Smooth muscle cell (in vitro differentiated cells): Measurements from ENCODE around the gene CEP95. TPM values are rescaled to one million over a fixed set of nuclear protein-coding genes. Genes with fewer than 3 reads are reported as not detected.
A peak's percentile ranks its signal among the peaks of the same experiment; 100 is the strongest.

ENCODE experiments used
- DNase-seq: peaks from one replicate; lab custom pipeline; 2025; ENCODE audit not compliant: unreplicated experiment; lab: John Stamatoyannopoulos, UW
- H2AFZ ChIP-seq: fragments of 200-600 bp; sonication (generic); 2 replicates; pipeline ENCODE4 v1.6.0; 2016; ENCODE audit warnings: antibody characterized with exemption, low read depth, mild to moderate bottlenecking
- H3F3A ChIP-seq: fragments of 200-600 bp; sonication (generic); 2 replicates; pipeline ENCODE4 v1.6.0; 2017; ENCODE audit warnings: antibody characterized with exemption, low read depth
- H3K27ac ChIP-seq: fragments of 200-600 bp; sonication (generic); 2 replicates; pipeline ENCODE4 v1.5.1; 2016; ENCODE audit warnings: low read depth, mild to moderate bottlenecking
- H3K27me3 ChIP-seq: fragments of 200-600 bp; sonication (generic); 2 replicates; pipeline ENCODE4 v1.6.1; 2016; ENCODE audit warnings: low read depth, mild to moderate bottlenecking
- H3K36me3 ChIP-seq: fragments of 200-600 bp; sonication (generic); 2 replicates; pipeline ENCODE4 v1.5.1; 2016; ENCODE audit warnings: low read depth
- H3K4me1 ChIP-seq: fragments of 200-600 bp; sonication (generic); 2 replicates; pipeline ENCODE4 v1.5.1; 2016; ENCODE audit warnings: low read depth
- H3K4me2 ChIP-seq: fragments of 200-600 bp; sonication (generic); 2 replicates; pipeline ENCODE4 v1.6.0; 2016; ENCODE audit warnings: mild to moderate bottlenecking
- H3K4me3 ChIP-seq: fragments of 200-600 bp; sonication (generic); 2 replicates; pipeline ENCODE4 v1.5.1; 2016; ENCODE audit warnings: mild to moderate bottlenecking
- H3K79me2 ChIP-seq: fragments of 200-600 bp; sonication (generic); 2 replicates; pipeline ENCODE4 v1.6.0; 2016; ENCODE audit warnings: low read depth, mild to moderate bottlenecking
- H3K9ac ChIP-seq: fragments of 200-600 bp; sonication (generic); 2 replicates; pipeline ENCODE4 v1.6.0; 2016; ENCODE audit warnings: low read depth
- H3K9me3 ChIP-seq: fragments of 200-600 bp; sonication (generic); replicated peaks from 2 replicates; pipeline ENCODE4 v1.5.1; 2016; ENCODE audit warnings: low read depth
- H4K20me1 ChIP-seq: fragments of 200-600 bp; sonication (generic); 2 replicates; pipeline ENCODE4 v1.6.0; 2016; ENCODE audit warnings: low read depth
- CTCF ChIP-seq: fragments of 200-600 bp; sonication (generic); IDR thresholded peaks from 2 replicates; pipeline ENCODE4 v1.5.1; 2017; ENCODE audit warnings: borderline replicate concordance, mild to moderate bottlenecking, antibody characterized with exemption; ENCODE audit not compliant: insufficient read depth, poor library complexity, severe bottlenecking
- WGBS: methylation state at CpG from one replicate; pipeline ENCODE4 v1.1.7; 2016; ENCODE audit warnings: low lambda C conversion rate; 5-methylcytosine and 5-hydroxymethylcytosine counted together
- polyA plus RNA-seq: library from polyadenylated mRNA; unstranded; fragments of >200 nt; fragmentation: Nextera tagmentation; extraction: Ambion mirVana; gene quantifications from 2 replicates; pipeline ENCODE4 v1.2.1, GENCODE V29; 2016
- total RNA-seq: library from RNA; depleted of rRNA; stranded (reverse); fragments of >200 nt; gene quantifications from 2 replicates; pipeline ENCODE4 v1.2.3, GENCODE V29; 2014

Gene CEP95
- total and polyA plus RNA-seq, 2 experiments from 2014 or later: 21.3 to 55.4 TPM

GRCh38 chr17:64488301-64488700 lies 18.5 kb upstream of the CEP95 start:
- TF ChIP-seq CTCF: no peak
- H3K36me3 ChIP-seq: peaks cover 11% of the 10 kb centered on the region
- no peak for DNase-seq

GRCh38 chr17:64491034-64491860 lies 15.5 kb upstream of the CEP95 start:
- H3K4me2 ChIP-seq: no peak overlapping the region
- H3K9ac ChIP-seq: no peak overlapping the region
- H3K79me2 ChIP-seq: peaks cover 20% of the 10 kb centered on the region
- WGBS: 97% methylated on average over 13 of the region's 13 CpGs
- no peak for DNase-seq
- no peak overlapping the region for H2AFZ ChIP-seq
- TF ChIP-seq CTCF: peak; percentile 48
- H3K27ac ChIP-seq: no peak overlapping the region
- H3K4me3 ChIP-seq: no peak overlapping the region
- no peaks in the 10 kb centered on the region for H3K9me3 ChIP-seq
- H3K4me1 ChIP-seq: peaks cover 11% of the 10 kb centered on the region
- H3K36me3 ChIP-seq: peaks cover 7% of the 10 kb centered on the region
- no peaks in the 10 kb centered on the region for H3K27me3 ChIP-seq
- no peaks in the 10 kb centered on the region for H3F3A ChIP-seq
- no peaks in the 10 kb centered on the region for H4K20me1 ChIP-seq

More at GRCh38 chr17:64488301-64488700, 18.5 kb upstream of the CEP95 start:
- no peaks in the 10 kb centered on the region for H3K4me1 ChIP-seq
- H4K20me1 ChIP-seq: no peaks in the 10 kb centered on the region
- no peak overlapping the region for H3K4me2 ChIP-seq
- H3K9me3 ChIP-seq: no peaks in the 10 kb centered on the region
- no peak overlapping the region for H3K9ac ChIP-seq
- no peaks in the 10 kb centered on the region for H3F3A ChIP-seq
- no peak overlapping the region for H2AFZ ChIP-seq
- no peaks in the 10 kb centered on the region for H3K27me3 ChIP-seq
- H3K79me2 ChIP-seq: no peaks in the 10 kb centered on the region
- H3K27ac ChIP-seq: no peak overlapping the region
- WGBS: 100% methylated on average over 2 of the region's 2 CpGs
- no peak overlapping the region for H3K4me3 ChIP-seq

- Histone ChIP-seq H2AFZ (no peak overlapping the region), H3K4me2 (no peak overlapping the region), H3K27me3 (no peaks in the 10 kb centered on the region), H3K4me1 (peaks cover 11% of the 10 kb centered on the region), H3K9me3 (no peaks in the 10 kb centered on the region), H4K20me1 (no peaks in the 10 kb centered on the region), H3K36me3 (peaks cover 7% of the 10 kb centered on the region), H3K9ac (no peak overlapping the region), H3K79me2 (peaks cover 20% of the 10 kb centered on the region), H3K4me3 (no peak overlapping the region), H3F3A (no peaks in the 10 kb centered on the region), H3K27ac (no peak overlapping the region)
- 50% methylated on average over 3 of the region's 3 CpGs for WGBS
- no peak for DNase-seq
- no peak for TF ChIP-seq CTCF
Observed at GRCh38 chr17:64491994-64492393, 14.8 kb upstream of the CEP95 start.
